Measurements from ENCODE around the gene SMC1B. TPM values are rescaled to one million over a fixed set of nuclear protein-coding genes. Genes with fewer than 3 reads are reported as not detected.

SMC1B gene
- total RNA-seq, 4 donors from 2014 or later: 0.13 TPM; not detected in 3

DNA sequence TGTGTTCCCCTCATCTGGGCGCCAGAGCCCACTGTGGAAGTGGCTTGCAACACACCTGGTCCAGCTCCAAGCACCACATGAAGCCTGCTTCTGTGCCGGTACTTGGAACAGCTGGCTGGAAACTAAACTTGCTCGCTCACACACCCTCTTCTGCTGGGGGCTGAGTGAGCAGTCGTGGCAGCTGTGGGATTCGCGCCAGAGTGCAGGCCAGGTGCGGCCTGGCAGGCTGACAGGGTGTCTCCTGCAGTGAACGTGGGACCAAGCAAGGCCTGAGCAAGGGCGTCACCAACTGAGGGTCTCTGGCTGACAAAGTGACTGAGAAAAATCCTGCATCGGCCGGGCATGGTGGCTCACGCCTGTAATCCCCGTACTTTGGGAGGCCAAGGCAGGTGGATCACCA is 15.2 kb downstream of the SMC1B start:
- Histone ChIP-seq H3K4me3 (replicated peaks in 1 of 3) (no peak overlapping the region), H3K27me3 (no peaks in the 10 kb centered on the region), H3K36me3 (no peaks in the 10 kb centered on the region), H3K27ac (no peak overlapping the region), H3K4me1 (no peaks in the 10 kb centered on the region), H3K9me3 (no peaks in the 10 kb centered on the region)
- 95 to 100% methylated on average over 3 to 10 of the region's 13 CpGs for WGBS, 2 donors
- no peak for DNase-seq
- intact Hi-C loops (cut with DNase I): no loop called here
- TF ChIP-seq, protein P1, sequence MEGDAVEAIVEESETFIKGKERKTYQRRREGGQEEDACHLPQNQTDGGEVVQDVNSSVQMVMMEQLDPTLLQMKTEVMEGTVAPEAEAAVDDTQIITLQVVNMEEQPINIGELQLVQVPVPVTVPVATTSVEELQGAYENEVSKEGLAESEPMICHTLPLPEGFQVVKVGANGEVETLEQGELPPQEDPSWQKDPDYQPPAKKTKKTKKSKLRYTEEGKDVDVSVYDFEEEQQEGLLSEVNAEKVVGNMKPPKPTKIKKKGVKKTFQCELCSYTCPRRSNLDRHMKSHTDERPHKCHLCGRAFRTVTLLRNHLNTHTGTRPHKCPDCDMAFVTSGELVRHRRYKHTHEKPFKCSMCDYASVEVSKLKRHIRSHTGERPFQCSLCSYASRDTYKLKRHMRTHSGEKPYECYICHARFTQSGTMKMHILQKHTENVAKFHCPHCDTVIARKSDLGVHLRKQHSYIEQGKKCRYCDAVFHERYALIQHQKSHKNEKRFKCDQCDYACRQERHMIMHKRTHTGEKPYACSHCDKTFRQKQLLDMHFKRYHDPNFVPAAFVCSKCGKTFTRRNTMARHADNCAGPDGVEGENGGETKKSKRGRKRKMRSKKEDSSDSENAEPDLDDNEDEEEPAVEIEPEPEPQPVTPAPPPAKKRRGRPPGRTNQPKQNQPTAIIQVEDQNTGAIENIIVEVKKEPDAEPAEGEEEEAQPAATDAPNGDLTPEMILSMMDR (IDR thresholded peaks at IDR 0.05): no peak

GRCh38 chr22:45397806-45398205 is 15.6 kb downstream of the SMC1B start:
- TF ChIP-seq, protein P1 (IDR thresholded peaks at IDR 0.05): no peak
- no peak for TF ChIP-seq POLR2A (IDR thresholded peaks at IDR 0.05)
- WGBS, 2 donors: 83 to 90% methylated on average over 5 of the region's 5 CpGs
- Histone ChIP-seq H3K27me3 (no peaks in the 10 kb centered on the region), H3K4me3 (replicated peaks in 1 of 3) (no peak overlapping the region), H3K27ac (no peak overlapping the region), H3K9me3 (no peaks in the 10 kb centered on the region), H3K36me3 (no peaks in the 10 kb centered on the region), H3K4me1 (no peaks in the 10 kb centered on the region)
- intact Hi-C loops (cut with DNase I): no loop called here
- no peak for DNase-seq

GRCh38 chr22:45389546-45389945 is 23.9 kb downstream of the SMC1B start:
- no peak overlapping the region for H3K27ac ChIP-seq
- H3K36me3 ChIP-seq: no peaks in the 10 kb centered on the region
- H3K4me3 ChIP-seq (replicated peaks in 1 of 3): no peak overlapping the region
- no peak for DNase-seq
- WGBS, 2 donors: 86 to 91% methylated on average over 3 of the region's 3 CpGs
- H3K4me1 ChIP-seq: no peaks in the 10 kb centered on the region
- TF ChIP-seq POLR2A (IDR thresholded peaks at IDR 0.05): no peak
- TF ChIP-seq, protein P1 (IDR thresholded peaks at IDR 0.05): no peak
- H3K9me3 ChIP-seq: no peaks in the 10 kb centered on the region
- intact Hi-C loops (cut with DNase I): no loop called here
- H3K27me3 ChIP-seq: no peaks in the 10 kb centered on the region

DNA sequence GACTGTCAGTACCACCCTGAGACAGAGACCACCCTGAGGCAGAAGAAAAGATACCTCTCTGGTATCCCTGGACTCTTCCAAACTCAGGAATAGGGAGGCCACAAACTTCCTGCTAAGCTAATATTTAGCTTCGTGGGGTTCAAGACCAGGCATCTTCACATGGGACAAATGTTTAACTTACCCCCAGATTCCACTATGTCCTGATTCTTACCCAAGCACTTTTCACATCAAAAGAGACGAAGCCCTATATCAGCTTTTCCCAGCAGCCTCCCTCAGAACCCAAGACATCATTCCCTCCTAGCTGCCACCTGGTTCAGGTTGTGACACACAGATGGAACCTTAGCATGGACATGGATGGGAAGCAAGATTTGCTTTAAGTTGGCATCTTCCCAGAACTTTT is 32.1 kb downstream of the SMC1B start:
- WGBS, 2 donors: 88 to 92% methylated on average over 2 of the region's 2 CpGs
- no peak for DNase-seq
- TF ChIP-seq POLR2A (IDR thresholded peaks at IDR 0.05): no peak
- TF ChIP-seq, protein P1 (IDR thresholded peaks at IDR 0.05): no peak
- Histone ChIP-seq H3K36me3 (no peaks in the 10 kb centered on the region), H3K4me1 (no peaks in the 10 kb centered on the region), H3K4me3 (replicated peaks in 1 of 3) (no peak overlapping the region), H3K27ac (no peak overlapping the region), H3K27me3 (no peaks in the 10 kb centered on the region), H3K9me3 (no peaks in the 10 kb centered on the region)
- intact Hi-C loops (cut with DNase I): no loop called here

DNA sequence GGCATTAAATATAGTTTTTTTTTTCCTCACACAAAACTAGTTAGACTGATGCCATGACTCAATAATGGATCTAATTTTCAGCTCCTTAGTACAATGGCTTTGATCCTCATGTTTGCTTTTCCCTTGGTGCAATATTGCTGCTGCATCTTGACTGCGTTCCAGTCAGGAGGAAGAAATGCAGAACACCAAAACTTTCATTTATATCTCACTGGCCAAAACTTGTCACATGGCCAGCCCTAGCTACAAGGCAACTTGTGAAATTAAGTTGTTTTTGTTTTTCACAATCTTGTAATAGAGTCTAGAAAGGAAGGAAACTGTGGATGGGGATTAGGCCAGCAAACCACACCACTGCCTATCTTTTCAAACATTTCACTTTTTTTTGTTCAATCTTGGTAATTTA is 36.7 kb downstream of the SMC1B start:
- Histone ChIP-seq H3K27ac (no peak overlapping the region), H3K36me3 (no peaks in the 10 kb centered on the region), H3K4me1 (no peaks in the 10 kb centered on the region), H3K9me3 (no peaks in the 10 kb centered on the region), H3K27me3 (no peaks in the 10 kb centered on the region), H3K4me3 (replicated peaks in 1 of 3) (no peak overlapping the region)
- 69 to 76% methylated on average over 1 of the region's 1 CpG for WGBS, 2 donors
- intact Hi-C loops (cut with DNase I): no loop called here
- peak; percentile 10 for DNase-seq
- TF ChIP-seq, protein P1 (IDR thresholded peaks at IDR 0.05): no peak
- TF ChIP-seq POLR2A (IDR thresholded peaks at IDR 0.05): no peak

All from thyroid gland (tissue), 4 donors.